GM12874 (cell line): Measurements from ENCODE around the gene PDLIM1.

ENCODE experiments used
- CTCF ChIP-seq: IDR thresholded peaks from 2 replicates; pipeline ENCODE4 v1.5.1; 2011; ENCODE audit warnings: low read depth, mild to moderate bottlenecking, control low read depth, low read length, moderate library complexity; ENCODE audit not compliant: insufficient read depth

The PDLIM1 gene

GRCh38 chr10:95324436-95325268 is 33.8 kb upstream of the PDLIM1 start:
- TF ChIP-seq CTCF: no peak

- TF ChIP-seq CTCF: no peak
Measured at GRCh38 chr10:95321554-95322301, 30.9 kb upstream of the PDLIM1 start.

DNA sequence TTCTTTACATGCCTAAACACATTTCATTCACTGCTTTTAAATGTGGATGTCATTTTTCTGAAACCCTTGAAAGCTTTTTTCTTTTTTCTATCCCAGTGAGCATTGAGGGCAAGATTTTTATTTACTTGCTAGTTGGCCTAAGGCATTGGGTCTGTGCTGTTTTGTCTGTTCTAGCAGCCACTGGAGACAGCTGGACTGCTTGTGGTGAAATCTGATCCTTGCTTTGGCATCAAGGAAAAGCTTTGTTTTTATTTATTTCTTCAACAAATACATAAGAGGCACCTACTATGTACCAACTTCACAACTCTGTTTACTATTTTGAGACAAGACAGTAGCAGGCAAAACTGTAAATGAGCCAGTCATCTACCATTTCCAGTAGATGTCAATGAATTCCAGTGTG is 28.4 kb upstream of the PDLIM1 start:
- no peak for TF ChIP-seq CTCF

- no peak for TF ChIP-seq CTCF
Measured at GRCh38 chr10:95315509-95315908, 24.7 kb upstream of the PDLIM1 start.

GRCh38 chr10:95314192-95314918 is 23.6 kb upstream of the PDLIM1 start:
- TF ChIP-seq CTCF: no peak

DNA sequence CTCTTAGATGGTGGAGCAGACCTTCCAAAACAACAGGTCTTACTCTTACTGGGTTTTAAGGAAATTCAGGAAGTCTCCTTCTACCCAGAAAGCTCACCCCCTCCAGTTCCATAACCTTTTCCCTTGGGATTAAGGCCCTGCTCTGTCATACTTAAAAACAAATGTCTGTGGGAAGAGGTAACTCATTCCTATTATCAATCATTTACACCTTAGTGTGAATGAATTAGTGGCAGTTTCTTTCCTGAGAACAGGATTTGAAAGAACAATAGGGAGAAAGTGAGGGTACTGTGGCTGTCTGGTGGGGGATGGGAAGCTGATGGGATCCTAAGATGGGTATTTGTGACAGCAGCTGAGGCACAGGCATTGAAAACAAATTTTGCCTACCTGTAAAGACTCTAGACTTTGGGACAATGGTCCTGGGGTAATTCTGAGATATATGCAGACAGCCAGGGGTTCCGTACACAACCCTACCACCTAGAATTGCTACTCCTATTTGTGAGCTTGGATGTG is 22.2 kb upstream of the PDLIM1 start:
- no peak for TF ChIP-seq CTCF

GRCh38 chr10:95312257-95312656 is 21.5 kb upstream of the PDLIM1 start:
- TF ChIP-seq CTCF: no peak
